Ecto neural progenitor cell (in vitro differentiated cells): ENCODE results near the gene UBE2G2.

Experiments
- DNase-seq: peaks from one replicate; pipeline ENCODE4 v3.0.0-alpha.2; 2018; ENCODE audit warnings: low spot score

The UBE2G2 gene

DNA sequence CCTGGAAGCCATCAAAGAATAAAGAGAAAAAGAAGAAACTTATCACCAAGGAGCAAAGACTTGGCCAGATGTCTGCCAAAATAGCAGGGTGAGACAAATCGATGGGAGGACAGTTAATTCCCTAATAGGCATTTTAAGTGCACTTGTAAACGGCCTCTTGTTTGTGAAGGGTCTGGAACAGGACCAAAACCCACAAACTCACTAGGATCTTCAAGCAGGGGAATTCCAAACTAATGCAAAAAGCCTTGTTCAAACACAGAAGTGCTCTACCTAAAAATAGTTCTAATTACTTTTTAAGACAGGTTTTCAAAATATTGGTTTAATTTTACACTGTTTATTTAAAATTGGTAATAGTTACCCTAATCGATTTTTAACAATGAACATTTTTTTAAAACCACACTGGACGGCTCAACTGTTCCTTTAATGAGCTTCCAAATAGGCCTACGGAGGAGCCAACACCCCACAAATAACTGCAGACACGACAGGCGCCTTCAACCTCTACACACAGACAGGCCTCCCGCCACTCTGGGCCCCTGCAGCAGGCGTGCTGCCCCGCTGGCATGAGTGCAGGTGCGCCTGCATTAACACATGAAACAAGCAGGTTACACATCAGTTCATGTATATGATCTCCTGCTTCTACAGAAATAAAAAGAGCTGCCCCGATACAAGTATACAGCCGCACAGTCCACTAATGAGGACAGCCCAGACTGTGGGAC lies 15.8 kb downstream of the UBE2G2 start:
- DNase-seq = no peak

- no peak for DNase-seq
These were observed 16.8 kb downstream of the UBE2G2 start for GRCh38 chr21:44784810-44785209.

DNA sequence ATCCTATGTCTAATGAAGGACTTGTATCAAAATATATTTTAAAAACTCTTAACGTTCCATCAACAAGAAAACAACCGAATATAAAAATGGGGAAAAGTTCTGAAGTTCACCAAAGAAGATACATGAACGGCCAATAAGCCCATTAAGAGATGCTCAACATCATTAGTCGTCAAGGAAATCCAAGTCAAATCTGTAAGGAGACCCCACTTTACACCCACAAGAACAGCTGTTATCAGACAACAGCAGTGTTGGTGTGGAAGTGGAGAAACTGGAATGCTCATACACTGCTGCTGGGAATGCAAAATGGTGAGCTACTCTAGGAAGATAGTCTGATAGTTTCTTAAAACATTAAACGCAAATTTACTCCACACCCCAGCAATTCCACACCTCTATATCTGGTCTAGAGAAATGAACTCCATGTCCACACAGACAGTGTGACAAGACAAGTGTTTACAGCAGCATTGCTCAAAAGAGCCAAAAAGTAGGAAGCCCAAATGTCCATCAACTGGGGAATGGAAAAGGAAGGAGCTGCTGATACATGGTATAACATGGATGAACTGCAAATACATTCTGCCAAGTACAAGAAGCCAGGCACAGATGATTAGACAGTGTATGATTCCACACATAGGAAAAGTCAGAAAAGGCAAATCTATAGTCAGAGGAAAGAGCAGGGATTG lies 18.5 kb downstream of the UBE2G2 start:
- no peak for DNase-seq

GRCh38 chr21:44780767-44781459 lies 20.7 kb downstream of the UBE2G2 start:
- no peak for DNase-seq

DNA sequence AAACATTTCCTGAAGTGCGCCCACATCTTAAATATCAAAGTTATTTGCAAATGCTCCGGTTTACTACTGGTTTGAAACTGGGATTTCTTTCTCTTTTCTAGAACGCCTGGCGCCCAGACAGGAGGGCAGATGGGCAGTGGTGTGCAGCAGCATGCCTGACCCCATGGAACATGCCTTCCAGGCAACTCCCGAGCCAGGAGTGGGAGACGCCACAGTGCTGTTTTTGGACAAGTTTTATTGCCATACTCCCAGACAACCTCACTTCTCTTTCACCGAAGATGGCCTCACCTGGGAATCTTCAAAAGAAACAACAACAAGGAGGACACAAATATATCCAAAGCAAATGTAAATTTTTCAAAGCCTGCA lies 21.5 kb downstream of the UBE2G2 start:
- DNase-seq = no peak

GRCh38 chr21:44779417-44780136 lies 22.0 kb downstream of the UBE2G2 start:
- DNase-seq = no peak

- no peak for DNase-seq
These were observed 22.6 kb downstream of the UBE2G2 start for GRCh38 chr21:44778983-44779382.

DNA sequence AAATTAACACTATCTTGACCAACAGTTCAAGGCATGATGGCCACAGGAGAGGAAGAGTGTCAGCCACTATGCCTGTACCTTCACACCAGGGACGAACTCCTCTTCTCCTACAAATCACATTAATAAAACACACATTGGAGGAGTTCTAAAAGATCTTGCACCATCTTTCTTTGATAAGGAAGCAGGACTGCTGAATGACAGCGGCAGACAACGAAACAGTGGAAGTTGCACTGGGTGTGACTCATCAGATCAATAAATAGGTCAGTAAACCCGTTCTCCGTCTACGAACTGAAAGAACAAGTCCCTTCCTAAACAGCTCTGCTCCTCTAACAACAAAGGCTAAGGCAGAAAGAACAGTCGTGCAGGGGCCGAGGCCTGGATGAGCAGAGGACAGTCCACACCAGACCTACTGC lies 23.1 kb downstream of the UBE2G2 start:
- DNase-seq = no peak

GRCh38 chr21:44778094-44778493 lies 23.5 kb downstream of the UBE2G2 start:
- DNase-seq = no peak

DNA sequence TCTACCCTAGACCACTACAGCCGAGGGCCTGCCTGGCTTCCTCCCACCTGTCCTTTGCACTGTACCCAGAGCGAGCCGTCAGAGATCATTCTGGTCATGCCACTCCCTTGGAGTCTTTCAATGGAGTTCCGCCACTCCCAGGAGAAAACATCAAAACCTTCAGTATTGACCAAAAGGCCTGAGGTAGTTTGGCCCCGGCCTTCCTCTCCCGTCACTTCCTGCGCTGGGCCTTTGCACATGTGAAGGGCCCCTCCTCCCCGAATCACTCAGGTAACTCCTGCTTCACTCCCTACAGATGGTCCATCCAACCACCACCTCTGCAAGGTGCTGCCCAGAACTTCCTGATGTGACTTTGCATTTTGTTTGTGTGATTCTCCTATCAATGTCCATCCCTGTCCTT lies 26.6 kb downstream of the UBE2G2 start:
- no peak for DNase-seq

DNA sequence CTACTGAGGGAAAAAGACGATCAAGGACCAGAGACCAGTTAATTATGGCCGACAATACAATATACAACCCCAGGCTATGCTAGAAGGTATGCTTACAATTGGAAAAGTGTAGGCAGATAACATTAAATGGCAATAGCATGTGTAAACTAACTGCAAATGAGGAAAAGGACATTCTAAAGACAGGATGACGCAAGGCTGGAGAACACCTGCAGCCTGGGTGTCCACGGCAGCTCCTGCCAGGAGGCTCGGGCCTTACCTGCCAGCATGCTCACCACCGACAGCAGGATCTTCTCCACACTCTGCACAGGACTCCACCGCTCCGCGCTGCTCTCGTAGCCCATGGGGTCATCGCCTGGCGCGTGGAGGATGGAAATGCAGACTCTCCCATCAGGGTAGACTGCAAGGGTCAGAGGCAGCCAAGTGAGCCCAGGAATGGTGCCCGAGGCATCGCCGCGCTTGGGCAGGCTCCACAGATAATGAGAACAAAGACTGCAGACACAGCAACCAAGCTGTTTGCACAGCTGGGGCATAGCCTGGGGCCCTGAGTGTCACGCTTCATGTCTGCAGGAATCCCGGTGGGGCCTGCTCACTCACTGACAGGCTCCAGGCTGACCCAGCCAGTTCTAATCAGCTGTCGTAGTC lies 28.2 kb downstream of the UBE2G2 start:
- peak; percentile 84 for DNase-seq

DNA sequence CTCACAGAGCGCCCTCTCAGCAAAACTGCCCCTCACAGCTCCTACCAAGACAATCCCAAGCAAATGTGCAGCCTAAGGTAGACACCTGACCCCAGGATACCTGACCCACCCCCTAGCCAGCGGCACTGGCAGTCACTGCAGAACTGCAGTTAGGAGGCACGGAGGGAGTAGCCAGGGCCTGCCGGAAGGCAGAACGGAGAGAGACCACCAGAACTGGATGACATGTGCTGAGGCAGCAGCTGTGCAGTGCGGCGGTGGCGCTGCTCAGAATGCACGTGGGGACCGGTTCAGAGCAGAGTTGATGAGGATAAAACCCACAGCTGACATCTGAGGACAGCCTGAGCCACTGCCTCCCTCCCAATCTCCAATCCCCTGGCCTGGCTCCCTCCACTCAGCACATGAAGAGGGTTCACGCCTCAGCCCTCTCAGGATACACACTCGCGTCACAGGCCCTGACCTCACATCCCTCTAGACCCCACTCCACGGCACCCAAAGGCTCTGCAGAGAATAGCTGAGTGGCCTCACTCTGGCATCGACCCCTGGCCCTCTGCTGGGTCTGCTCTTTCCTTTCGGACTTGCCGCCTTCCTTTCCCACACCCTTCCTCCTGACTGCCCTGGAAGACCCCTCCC lies 29.6 kb downstream of the UBE2G2 start:
- DNase-seq = peak; percentile 38

DNA sequence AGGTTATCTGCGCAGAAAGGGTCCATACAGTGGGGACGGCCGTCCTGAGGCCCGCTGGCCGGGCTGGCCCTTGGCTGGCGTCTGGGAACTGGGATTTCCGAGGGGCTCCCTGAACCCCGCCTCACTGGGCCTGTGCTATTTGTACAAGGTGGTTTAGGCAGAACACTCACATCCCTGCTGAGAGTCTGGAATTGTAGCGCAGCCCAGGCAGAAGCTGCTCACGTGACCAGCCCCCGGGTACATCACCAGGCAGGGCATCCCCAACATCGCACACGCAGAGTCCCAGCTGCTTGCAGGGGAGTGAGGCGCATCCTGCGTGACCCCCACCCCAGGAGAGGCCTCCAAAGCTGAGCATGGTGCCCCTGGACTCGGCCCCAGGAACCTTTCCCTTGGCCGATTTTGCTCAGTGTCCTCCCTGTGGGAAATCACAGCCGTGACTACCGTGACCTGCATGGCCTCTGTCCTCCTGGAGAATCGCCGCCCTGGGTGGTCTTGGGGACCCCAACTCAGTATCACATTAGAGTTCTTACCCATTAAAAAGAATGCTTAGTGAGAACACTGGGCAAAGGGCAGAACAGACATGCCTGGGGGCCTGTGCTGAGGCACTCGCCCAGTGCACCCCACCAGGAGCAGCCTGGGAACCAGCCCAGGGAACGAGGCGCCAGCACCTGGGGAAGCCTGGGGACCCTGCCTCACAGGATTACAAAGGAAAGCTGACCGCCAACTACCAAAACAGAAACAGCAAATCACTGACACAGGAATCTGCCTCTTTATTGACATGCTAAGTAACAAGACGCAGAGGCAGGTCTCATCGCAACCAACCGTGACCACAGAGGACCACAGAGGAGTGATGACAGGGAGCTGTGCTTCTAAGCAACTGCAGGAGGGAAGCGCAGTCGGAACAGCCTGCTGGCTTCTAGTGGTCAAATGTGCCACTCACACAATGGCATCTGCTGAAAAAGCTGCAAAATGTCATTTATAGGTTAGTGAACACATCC lies 33.5 kb downstream of the UBE2G2 start:
- no peak for DNase-seq

DNA sequence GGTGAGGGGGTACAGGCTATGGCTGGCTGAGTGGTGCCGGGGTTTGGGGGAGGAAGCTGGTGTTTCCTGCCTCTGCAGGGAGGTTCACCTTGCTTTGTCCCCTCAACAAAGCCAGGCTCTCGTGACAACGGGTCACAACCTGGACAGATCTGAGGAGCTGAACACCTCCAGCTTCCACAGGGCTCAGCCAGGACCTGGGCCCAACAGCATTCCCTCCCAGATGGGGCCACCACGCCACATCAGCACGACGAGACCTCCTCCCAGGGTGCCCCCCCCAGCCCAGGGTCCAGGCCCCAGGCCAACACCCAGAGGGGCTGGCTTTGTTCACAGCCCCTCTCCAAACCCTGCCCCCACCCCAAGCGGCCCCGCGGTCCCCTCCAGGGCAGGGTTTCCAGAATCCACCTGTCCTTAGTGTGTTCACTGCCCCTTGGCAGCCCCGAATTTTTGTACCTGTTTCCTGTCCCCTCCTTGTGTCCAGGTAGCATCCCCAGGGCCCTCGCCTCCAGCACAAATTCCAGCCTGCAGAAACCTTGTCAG lies 34.7 kb downstream of the UBE2G2 start:
- peak; percentile 38 for DNase-seq

DNA sequence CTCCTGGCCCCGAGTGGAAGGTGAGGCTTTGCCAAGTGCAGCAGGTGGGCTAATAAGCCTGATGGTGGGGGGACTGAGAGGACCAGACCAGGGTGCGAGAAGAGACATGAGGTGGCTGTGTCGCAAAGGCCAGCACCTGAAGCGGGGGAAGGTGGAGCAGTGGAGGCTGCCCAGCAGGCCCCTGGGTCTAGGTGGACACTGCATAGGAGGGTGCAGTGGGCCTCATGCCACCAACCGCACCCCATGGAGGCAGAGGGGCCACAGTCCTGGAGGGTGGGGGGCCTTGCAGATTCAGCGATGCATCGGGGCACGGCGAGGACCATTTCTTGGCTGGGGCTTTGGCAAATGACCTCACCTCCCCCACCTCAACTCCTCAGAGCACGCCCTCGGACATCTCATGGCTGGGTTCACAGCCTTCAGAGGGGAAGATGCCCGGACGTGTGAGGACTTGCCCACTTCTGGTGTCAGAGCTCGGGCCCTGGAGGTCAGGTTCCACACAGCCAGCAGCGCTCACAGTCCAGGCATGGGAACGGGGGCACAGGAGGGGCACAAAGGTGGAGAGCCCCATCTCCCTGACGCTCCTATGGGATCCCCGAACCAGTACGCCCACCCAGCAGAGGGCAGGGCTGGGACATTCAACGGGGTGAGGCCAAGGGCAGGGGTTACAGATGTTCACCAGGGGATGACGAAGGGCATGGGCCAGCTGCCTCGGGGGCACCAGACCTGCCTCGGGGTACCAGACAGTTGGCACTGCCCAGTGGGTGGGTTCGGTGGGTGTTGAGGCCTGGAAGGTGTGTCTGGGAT lies 35.4 kb downstream of the UBE2G2 start:
- DNase-seq = peak; percentile 48

GRCh38 chr21:44765231-44766013 lies 36.2 kb downstream of the UBE2G2 start:
- peak; percentile 42 for DNase-seq

GRCh38 chr21:44764319-44765230 lies 37.0 kb downstream of the UBE2G2 start:
- DNase-seq = peak; percentile 46
